GM19238 (cell line): Measurements from ENCODE around the gene RBPJ.
"Not testable (repeated sequence)": the region's sequence is repeated elsewhere in the genome, so short reads cannot be mapped to it uniquely, and the experiment has no call there.

Experiments used
- DNase-seq: peaks from one replicate; pipeline ENCODE4 v3.0.0; 2011; ENCODE audit warnings: low spot score; ENCODE audit not compliant: insufficient read length

Gene RBPJ

DNA sequence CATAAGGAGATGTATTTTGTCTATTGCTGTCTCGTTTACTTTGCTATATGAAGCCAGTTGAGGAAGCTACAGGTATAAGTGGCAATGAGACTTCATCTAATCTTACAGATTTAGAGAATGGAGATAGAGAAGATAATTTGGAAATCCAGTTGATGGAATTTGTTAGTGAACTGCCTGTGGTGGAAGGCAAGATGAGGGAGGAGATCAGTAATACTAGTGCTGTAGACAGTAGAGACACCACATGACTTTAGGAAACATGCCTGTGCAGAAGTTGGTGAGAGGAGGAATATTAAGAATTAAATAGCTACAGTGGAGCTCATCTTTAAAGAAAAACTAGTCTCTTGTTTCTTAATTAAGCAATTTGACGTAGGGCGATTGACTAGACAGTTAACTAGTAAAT lies 51.3 kb downstream of the RBPJ start:
- no peak for DNase-seq

DNA sequence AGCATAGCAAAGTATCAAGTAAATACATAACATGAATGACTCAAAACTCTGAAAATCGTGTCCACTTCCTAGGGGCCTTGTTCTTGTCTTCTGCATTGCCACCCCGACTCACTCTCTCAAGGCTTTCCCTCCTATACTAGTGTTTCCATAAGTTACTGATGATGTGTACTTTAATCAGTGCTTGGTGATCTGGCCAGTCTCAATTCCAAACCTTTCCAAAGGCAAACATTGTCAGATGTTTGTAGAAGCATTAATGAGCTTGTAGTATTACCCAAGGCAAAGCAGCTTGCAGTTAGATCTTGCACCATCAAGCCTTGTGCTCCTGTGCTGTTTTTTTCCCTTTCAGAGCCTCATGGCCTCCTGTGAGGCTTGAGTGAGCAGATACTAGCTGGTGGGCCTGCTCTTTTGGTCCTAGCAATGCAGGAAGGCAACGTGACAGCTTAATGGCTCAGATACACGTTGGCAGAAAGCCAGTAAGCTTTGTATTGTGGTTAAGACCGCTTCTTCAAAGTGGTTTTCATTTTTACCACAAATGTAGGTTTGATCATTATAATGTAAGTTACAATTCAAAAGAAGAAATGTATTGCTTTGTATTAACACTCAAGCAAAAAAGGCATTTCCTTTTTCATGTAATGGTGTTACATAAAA lies 51.8 kb downstream of the RBPJ start:
- peak; percentile 13 for DNase-seq

GRCh38 chr4:26375551-26375950 lies 54.7 kb downstream of the RBPJ start:
- DNase-seq: no peak

DNA sequence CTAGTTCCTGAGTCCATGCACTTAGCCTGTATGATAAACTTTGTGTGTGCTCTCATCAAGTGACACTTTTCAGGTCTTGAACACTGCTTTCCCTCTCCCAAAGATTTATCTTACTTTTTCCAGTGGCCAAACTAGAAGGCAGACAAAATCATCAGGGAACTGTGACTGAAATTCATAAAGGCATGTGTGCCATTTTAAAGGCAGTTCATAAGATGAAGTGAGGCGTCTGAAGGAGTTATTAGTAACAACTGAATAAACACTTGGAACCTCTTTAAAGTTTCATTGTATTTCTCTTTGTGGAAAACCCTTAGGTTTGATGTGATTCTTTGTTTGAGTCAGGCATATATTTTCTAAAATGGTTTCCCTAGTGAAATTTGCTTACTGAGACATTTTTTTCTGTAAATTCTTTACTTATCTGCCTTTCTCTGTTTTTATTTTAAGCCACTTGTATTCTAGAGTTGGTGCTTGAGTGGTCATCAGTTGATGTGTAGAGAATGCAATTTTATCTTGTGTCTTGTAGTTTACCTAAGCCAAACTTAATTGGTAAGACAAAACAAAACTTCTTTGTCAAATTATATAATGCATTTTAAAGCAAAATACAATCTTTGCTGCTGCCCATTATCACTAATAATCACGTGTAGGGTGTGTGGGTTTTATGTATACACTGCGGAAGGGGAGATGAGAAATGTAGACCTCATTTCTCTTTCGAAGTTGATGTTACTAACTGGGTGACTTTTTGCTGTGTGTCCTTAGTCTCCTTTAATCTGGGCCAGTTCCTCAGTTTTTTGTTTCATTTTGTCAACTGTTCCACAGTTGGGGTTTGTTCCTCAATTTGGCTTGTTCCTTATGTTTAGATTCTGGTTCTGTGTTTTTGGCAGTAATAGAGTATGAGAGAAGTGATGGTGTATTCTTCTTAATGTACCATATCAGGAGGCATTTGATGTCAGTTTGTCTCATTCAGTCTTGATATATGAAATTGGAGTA lies 56.8 kb downstream of the RBPJ start:
- DNase-seq: no peak

DNA sequence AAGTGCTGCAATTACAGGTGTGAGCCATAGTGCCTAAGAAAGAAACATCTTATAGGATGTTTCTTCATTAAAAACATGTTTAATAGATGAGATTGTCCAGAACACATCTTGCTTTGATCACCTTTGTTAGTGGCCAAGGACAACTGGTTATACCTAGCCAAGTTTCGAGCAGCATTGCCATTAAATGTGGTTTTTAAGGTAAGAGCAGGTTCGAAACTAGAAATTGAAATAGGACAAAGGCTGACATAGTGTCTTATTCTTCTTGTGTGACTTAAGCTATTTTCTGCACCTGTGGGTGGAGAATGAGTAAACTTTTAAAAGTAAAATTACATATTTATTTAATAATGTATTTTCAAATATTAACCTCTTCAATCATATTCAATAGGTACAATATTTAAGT lies 59.0 kb downstream of the RBPJ start:
- DNase-seq: no peak

DNA sequence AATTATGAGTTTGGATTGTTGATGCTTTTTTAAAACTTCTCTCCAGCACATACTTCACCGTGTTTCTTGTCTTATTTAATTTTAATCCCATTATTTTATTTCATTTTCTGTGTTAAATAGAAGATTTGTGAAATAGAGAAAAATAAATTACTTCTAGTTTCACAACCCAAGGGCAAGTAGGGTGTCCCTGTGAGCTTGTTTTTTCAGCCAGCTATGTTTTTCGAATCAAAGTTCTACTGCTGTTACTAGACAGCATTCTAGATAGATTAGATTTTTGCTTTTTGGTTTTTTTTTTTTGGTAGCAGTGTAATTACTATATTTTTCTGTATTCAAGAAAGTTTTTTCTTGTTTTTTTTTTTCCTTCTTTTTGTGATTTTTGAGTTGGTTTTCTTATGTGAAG lies 59.9 kb downstream of the RBPJ start:
- DNase-seq: no peak

DNA sequence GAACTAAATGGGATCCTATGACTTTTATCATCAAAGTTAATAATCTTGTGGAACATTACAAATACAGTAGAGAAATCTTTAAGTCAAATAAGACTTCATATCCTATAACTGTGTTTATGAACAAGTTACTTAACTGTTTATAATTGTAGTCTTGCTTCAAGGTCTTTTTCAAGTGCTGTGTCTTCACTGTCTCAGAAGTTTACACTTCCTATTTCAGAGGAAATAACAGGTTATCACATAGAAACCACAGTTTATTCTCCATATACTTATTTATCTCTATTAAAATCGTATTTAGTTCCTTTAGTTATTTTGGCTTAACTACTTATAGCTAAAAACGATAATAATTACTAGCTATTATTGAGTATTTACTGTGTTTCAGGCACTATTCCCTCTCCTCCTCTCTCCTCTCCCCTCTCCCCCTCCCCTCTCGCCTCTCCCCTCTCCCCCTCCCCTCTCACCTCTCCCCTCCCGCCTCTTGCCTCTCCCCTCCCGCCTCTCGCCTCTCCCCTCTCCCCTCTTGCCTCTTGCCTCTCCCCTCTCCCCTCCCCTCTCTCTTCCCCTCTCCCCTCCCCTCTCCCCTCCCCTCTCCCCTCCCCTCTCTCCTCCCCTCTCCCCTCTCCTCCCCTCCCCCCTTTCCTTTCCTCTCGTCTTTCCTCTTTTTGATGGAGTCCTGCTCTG lies 63.7 kb downstream of the RBPJ start:
- DNase-seq: no peak

- no peak for DNase-seq
Observed at GRCh38 chr4:26385690-26386089, 64.9 kb downstream of the RBPJ start.

- DNase-seq: no peak
Observed at GRCh38 chr4:26386386-26386785, 65.6 kb downstream of the RBPJ start.

DNA sequence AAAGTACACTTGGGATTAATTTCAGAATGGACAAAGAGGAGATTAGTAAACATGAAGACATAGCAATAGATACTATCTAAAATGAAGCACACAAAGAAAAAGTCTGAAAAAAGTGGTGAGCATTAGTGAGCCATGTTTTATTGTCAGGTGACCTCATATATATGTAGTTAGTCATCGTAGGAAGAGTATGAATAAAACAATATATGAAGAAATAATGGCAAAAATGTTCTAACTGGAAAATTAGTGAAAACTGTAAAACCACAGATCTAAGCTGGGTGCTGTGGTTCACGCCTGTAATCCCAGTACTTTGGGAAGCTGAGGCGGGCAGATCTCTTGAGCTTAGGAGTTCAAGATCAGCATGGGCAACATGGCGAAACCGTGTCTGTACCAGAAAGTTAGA lies 67.9 kb downstream of the RBPJ start:
- no peak for DNase-seq

DNA sequence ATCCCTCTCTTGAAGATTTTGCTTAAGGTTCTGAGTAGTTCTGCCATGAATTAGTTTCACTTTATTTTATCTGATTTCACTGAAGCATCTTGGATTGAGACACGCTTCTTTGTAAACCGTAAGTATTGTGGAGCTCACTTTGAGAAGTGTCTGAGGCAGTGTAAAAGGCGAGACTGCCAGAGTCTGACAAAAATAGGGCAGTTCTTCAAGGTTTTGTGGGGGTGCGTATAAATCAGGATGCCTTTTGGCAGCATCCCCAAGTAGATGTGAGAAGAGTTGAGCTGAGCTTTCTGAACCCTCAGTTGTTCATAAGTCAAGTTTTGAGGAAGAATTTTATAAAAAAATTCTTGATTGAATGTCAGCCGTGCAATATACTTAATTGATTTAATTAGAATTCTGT lies 76.3 kb downstream of the RBPJ start:
- no peak for DNase-seq

GRCh38 chr4:26400132-26400531 lies 79.3 kb downstream of the RBPJ start:
- no peak for DNase-seq

DNA sequence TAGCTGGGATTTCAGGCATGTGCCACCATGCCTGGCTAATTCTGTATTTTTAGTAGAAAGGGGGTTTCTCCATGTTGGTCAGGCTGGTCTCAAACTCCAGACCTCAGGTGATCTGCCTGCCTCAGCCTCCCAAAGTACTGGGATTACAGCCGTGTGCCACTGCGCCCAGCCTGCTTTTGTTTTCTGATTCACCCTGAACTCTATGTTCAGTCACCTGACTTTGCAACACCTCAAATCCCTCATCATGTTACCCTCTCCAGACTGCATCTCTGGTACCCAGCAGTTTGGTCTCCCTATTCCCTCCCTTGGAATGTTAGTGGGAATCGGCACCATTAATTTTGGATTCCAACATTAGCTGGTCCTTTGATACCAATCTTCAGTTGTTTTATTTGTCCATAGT lies 81.2 kb downstream of the RBPJ start:
- not testable (repeated sequence) for DNase-seq

DNA sequence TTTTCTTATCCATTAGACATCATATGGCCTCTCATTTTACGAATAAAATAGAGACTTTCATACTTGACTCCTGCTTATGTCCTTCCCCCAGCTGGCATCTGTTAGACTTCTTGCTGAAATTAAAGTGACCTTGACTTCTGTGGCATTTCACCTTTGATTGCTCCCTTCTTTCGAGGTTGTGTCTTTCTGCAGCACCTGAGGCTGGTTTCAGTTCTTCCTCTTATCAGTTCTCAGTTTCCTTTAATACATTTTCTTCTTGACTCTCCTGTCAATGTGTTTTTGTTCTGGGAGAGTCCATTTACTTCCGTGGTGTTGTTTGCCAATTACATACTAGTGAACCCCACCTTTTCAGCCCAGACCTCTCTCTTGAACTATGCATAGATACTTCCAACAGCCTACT lies 81.6 kb downstream of the RBPJ start:
- DNase-seq: no peak

GRCh38 chr4:26404743-26405206 lies 84.0 kb downstream of the RBPJ start:
- DNase-seq: no peak

GRCh38 chr4:26406346-26406975 lies 85.6 kb downstream of the RBPJ start:
- DNase-seq: no peak

- no peak for DNase-seq
Observed at GRCh38 chr4:26407476-26407875, 86.7 kb downstream of the RBPJ start.

GRCh38 chr4:26410385-26411293 lies 89.8 kb downstream of the RBPJ start:
- DNase-seq: no peak

GRCh38 chr4:26412381-26413372 lies 91.9 kb downstream of the RBPJ start:
- no peak for DNase-seq
